Peyer's patch (tissue), 4 donors: ENCODE results near the gene CCDC185.

Source experiments
- CTCF ChIP-seq, 6 experiments: fragments of 450-650 bp in 4 of 6; fragments of 200-600 bp in 2 of 6; sonication (generic) in 1 of 6; IDR thresholded peaks; one replicate each; pipeline ENCODE4 v1.5.1; 2017 to 2019; ENCODE audit warnings: antibody characterized with exemption in 6 of 6, mild to moderate bottlenecking in 3 of 6, moderate library complexity in 1 of 6
- POLR2A ChIP-seq, 2 donors: fragments of 450-650 bp; IDR thresholded peaks; one replicate each; pipeline ENCODE4 v1.5.1; 2017; ENCODE audit warnings: antibody characterized with exemption in 2 of 2, mild to moderate bottlenecking in 2 of 2, moderate library complexity in 2 of 2

DNA sequence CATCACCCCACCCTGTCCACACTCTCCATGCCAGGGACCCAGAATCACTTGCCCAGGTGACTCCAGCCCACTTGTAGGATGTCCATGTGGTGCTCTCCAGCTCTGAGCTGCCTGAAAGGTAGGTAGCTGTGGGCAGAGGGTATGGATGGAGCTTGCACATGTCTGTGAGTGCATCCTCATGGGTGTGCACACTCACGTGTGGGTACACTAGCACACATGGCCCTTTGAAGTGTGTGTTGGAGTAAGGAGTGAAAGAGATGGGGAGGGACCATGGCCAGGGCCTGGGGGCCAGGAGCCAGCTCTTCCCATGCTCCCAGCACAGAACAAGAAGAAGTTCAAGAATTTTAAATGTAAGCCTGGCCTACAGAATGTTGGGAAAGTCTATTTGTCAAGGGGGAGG, 50.2 kb downstream of the CCDC185 start:
- TF ChIP-seq CTCF (IDR thresholded peaks at IDR 0.05) (no peak), POLR2A (IDR thresholded peaks at IDR 0.05) (no peak)
